ENCODE data around the gene CHAT.

DNA sequence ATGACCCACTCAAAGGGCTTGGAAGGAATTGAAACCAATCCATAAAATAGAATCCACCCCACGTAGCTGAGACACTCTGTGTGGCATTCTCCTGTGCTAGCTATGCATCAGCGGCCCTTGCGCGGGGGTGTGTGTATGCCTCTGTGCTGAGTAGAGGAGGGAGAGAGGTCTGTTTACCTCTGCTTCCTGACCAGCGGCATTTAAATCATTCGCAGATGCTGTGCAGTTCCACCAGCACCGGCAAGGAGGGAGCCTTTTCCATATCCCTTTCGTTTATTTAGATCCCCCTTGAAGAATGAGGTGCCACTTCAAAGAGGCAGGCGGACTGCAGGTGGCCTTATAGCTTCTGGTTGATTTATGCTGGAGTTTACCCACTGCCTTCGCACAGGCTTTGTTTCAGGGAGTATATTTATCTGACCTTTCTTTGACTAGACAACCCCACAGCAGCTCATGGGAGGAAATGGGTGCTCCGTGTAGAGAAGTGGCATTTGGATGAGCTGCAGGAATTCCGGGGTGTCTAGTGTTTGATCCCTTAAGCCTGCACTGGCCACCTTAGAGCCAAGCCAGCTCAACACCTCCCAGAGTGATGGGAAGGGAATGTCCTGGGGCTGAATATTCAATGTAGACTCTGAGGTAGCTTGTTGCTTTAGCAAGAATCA is 77.0 kb downstream of the CHAT start:
- no peak for TF ChIP-seq EP300 (IDR thresholded peaks at IDR 0.05)
- TF ChIP-seq, protein P1, sequence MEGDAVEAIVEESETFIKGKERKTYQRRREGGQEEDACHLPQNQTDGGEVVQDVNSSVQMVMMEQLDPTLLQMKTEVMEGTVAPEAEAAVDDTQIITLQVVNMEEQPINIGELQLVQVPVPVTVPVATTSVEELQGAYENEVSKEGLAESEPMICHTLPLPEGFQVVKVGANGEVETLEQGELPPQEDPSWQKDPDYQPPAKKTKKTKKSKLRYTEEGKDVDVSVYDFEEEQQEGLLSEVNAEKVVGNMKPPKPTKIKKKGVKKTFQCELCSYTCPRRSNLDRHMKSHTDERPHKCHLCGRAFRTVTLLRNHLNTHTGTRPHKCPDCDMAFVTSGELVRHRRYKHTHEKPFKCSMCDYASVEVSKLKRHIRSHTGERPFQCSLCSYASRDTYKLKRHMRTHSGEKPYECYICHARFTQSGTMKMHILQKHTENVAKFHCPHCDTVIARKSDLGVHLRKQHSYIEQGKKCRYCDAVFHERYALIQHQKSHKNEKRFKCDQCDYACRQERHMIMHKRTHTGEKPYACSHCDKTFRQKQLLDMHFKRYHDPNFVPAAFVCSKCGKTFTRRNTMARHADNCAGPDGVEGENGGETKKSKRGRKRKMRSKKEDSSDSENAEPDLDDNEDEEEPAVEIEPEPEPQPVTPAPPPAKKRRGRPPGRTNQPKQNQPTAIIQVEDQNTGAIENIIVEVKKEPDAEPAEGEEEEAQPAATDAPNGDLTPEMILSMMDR (IDR thresholded peaks at IDR 0.05), result no peak

Data from ovary (tissue), 3 donors.